Vagina (tissue), 2 donors: ENCODE measurements around the gene FKBP1C. TPM values are rescaled to one million over a fixed set of nuclear protein-coding genes. Genes with fewer than 3 reads are reported as not detected.
"Not testable (repeated sequence)": the region's sequence is repeated elsewhere in the genome, so short reads cannot be mapped to it uniquely, and the experiment has no call there.

Experiments
- DNase-seq, 2 donors: peaks; one replicate each; pipeline ENCODE4 v3.0.0-alpha.2; 2017; ENCODE audit errors: extremely low spot score in 2 of 2
- H3K27ac ChIP-seq: fragments of 200-600 bp; sonication (generic); one replicate; pipeline ENCODE4 v1.5.1; 2019
- H3K27me3 ChIP-seq: fragments of 200-600 bp; sonication (generic); one replicate; pipeline ENCODE4 v1.5.1; 2019
- H3K36me3 ChIP-seq, 2 donors: fragments of 200-600 bp; sonication (generic); one replicate each; pipeline ENCODE4 v1.5.1; 2017 to 2019
- H3K4me1 ChIP-seq: fragments of 200-600 bp; sonication (generic); one replicate; pipeline ENCODE4 v1.5.1; 2019
- H3K4me3 ChIP-seq, 2 donors: fragments of 200-600 bp; sonication (generic); 1 replicate in 1 of 2; 2 replicates in 1 of 2; pipeline ENCODE4 v1.5.1; 2016 to 2019
- H3K9me3 ChIP-seq: fragments of 200-600 bp; sonication (generic); one replicate; pipeline ENCODE4 v1.5.1; 2019
- CTCF ChIP-seq, 3 experiments: fragments of 450-650 bp in 2 of 3; fragments of 200-600 bp in 1 of 3; sonication (generic) in 1 of 3; IDR thresholded peaks; one replicate each; pipeline ENCODE4 v1.5.1; 2017 to 2019; ENCODE audit warnings: antibody characterized with exemption in 3 of 3, mild to moderate bottlenecking in 2 of 3, moderate library complexity in 2 of 3
- POLR2A ChIP-seq, 2 donors: fragments of 450-650 bp; IDR thresholded peaks; one replicate each; pipeline ENCODE4 v1.6.1; 2017; ENCODE audit warnings: antibody characterized with exemption in 2 of 2, mild to moderate bottlenecking in 2 of 2, moderate library complexity in 2 of 2
- POLR2AphosphoS5 ChIP-seq, 2 donors: sonication (generic); formaldehyde crosslinking; IDR thresholded peaks; one replicate each; pipeline ENCODE4 v1.9.0; 2017; ENCODE audit warnings: antibody characterized with exemption in 2 of 2, mild to moderate bottlenecking in 2 of 2, low read depth in 1 of 2; ENCODE audit not compliant: insufficient read depth in 1 of 2
- intact Hi-C: fragments of 100-400 bp; cut with DNase I; formaldehyde crosslinking; loops from one replicate; pipeline ENCODE4 v1.15.1; 2023
- total RNA-seq: library from RNA; depleted of rRNA; stranded (reverse); fragments of >200 nt; gene quantifications from one replicate; pipeline ENCODE4 v1.2.3, GENCODE V29; 2016

FKBP1C gene
- total RNA-seq, 1 donor from 2014 or later = not detected

- H3K27ac ChIP-seq = no peak overlapping the region
- no peak for DNase-seq
- no peaks in the 10 kb centered on the region for H3K9me3 ChIP-seq
- H3K4me3 ChIP-seq = no peak overlapping the region
- intact Hi-C loops = no loop called here
- no peaks in the 10 kb centered on the region for H3K4me1 ChIP-seq
- no peaks in the 10 kb centered on the region for H3K36me3 ChIP-seq
- TF ChIP-seq POLR2AphosphoS5 (IDR thresholded peaks at IDR 0.05; ENCODE audit: insufficient read depth in 1 of 2, low read depth in 1 of 2) = no peak
- H3K27me3 ChIP-seq = no peaks in the 10 kb centered on the region
These were observed 12.9 kb downstream of the FKBP1C start for GRCh38 chr6:63224179-63224578.

DNA sequence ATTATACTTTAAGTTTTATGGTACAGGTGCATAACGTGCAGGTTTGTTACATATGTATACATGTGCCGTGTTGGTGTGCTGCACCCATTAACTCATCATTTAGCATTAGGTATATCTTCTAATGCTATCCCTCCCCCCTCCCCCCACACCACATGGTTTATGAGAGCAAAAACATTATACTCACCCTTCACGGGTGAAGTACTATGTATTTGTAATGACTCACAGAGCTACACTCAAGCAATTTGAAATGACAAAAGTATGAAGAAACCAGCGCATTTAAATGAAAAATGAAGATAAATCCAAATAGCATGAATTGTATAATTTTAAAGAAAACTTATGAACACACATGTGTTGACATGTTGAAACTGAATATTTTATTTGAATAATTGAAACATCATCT is 14.7 kb downstream of the FKBP1C start:
- H3K4me1 ChIP-seq, intact Hi-C loops, H3K27ac ChIP-seq, H3K9me3 ChIP-seq, DNase-seq, H3K36me3 ChIP-seq, H3K27me3 ChIP-seq, H3K4me3 ChIP-seq: not testable (repeated sequence)

DNA sequence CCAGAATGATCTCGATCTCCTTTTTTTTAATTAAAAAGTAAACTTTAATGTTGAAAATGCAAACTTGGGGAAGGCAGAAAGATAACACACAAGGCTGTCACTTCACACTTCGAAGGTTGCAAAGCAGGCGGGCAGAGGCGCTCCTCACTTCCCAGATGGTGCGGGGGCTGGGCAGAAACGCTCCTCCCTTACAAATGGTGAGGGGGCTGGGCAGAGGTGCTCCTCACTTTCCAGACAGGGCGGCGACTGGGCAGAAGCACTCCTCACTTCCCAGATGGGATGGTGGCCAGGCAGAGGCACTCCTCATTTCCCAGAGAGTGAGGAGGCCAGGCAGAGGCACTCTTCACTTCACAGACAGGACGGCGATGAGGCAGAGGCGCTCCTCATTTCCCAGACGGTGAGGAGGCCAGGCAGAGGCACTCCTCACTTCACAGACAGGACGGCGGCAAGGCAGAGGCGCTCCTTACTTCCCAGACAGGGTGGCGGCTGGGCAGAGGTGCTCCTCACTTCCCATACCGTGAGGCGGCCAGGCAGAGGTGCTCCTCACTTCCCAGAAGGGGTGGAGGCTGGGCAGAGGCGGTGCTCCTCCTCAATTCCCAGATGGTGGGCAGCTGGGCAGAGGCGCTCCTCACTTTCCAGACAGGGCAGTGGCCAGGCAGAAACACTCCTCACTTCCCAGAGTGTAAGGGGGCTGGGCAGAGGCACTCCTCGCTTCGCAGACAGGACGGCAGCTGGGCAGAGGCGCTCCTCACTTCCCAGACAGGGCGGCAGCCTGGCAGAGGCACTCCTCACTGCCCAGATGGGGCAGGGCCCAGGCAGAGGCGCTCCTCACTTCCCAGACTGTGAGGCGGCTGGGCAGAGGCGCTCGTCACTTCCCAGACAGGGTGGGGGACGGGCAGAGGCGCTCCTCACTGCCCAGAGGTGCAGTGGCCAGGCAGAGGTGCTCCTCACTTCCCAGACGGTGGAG is 16.9 kb downstream of the FKBP1C start:
- H3K9me3 ChIP-seq, H3K27ac ChIP-seq, intact Hi-C loops, H3K4me3 ChIP-seq, H3K27me3 ChIP-seq, DNase-seq, H3K36me3 ChIP-seq, H3K4me1 ChIP-seq: not testable (repeated sequence)

DNA sequence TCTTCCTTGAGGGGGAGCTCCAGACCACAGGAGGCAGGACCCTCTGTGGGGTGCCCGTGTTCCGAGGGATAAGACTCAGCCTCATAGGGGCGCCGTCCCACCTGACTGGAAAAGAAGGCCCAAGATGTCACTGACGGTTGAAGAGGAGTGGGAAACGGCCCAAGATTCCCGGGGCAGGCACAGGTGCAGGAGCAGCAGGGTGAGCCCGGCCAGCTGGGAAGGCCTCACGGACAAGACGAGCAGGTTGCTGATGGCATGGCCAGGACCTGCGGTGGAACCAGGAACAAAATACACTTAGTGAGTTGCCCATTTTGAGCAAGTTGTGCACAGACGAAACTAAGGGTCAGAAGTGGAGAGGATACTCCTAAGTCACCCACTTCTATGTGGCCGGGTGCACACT is 18.8 kb downstream of the FKBP1C start:
- DNase-seq, H3K36me3 ChIP-seq, H3K27ac ChIP-seq, H3K4me1 ChIP-seq, H3K9me3 ChIP-seq, intact Hi-C loops, H3K4me3 ChIP-seq, H3K27me3 ChIP-seq: not testable (repeated sequence)

GRCh38 chr6:63230511-63230910 is 19.2 kb downstream of the FKBP1C start:
- intact Hi-C loops = not testable (repeated sequence)

DNA sequence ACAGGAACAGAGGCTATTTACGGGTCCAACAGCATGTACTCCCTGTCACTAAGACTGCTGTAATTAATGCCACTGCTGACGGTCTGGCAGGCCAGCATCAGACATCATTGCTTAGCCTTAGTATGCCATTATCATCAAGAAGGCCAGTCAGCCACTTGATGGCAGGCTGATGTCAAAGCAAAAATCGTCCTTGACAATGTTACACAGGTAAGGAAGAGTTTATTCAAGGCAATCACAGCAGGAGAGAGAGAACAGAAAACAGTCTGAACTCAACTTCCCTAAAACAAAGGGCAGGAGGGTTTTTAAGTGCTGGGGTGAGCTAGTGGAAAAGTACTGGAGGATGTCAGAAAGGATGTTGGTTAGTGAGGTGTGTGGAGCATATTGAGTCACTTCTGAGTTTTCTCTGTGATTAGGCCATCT is 25.1 kb downstream of the FKBP1C start:
- Histone ChIP-seq H3K27me3 (no peaks in the 10 kb centered on the region), H3K4me1 (no peaks in the 10 kb centered on the region), H3K36me3 (no peaks in the 10 kb centered on the region), H3K9me3 (no peaks in the 10 kb centered on the region), H3K4me3 (no peak overlapping the region), H3K27ac (no peak overlapping the region)
- intact Hi-C loops = no loop called here
- TF ChIP-seq CTCF (IDR thresholded peaks at IDR 0.05) (no peak), POLR2AphosphoS5 (IDR thresholded peaks at IDR 0.05; ENCODE audit: insufficient read depth in 1 of 2, low read depth in 1 of 2) (no peak), POLR2A (IDR thresholded peaks at IDR 0.05) (no peak)
- DNase-seq = no peak

More at GRCh38 chr6:63230511-63230910, 19.2 kb downstream of the FKBP1C start:
- not testable (repeated sequence) for H3K4me1 ChIP-seq, H3K36me3 ChIP-seq, H3K4me3 ChIP-seq, H3K27ac ChIP-seq, H3K9me3 ChIP-seq, H3K27me3 ChIP-seq, DNase-seq

GRCh38 chr6:63245420-63245819 is 34.2 kb downstream of the FKBP1C start:
- no peaks in the 10 kb centered on the region for H3K36me3 ChIP-seq
- no peaks in the 10 kb centered on the region for H3K9me3 ChIP-seq
- no peak for TF ChIP-seq POLR2A (IDR thresholded peaks at IDR 0.05)
- no peak for TF ChIP-seq POLR2AphosphoS5 (IDR thresholded peaks at IDR 0.05; ENCODE audit: insufficient read depth in 1 of 2, low read depth in 1 of 2)
- TF ChIP-seq CTCF (IDR thresholded peaks at IDR 0.05) = no peak
- intact Hi-C loops = no loop called here
- no peaks in the 10 kb centered on the region for H3K27me3 ChIP-seq
- no peak for DNase-seq
- no peak overlapping the region for H3K4me3 ChIP-seq
- H3K4me1 ChIP-seq = no peaks in the 10 kb centered on the region
- H3K27ac ChIP-seq = no peak overlapping the region
